ENCODE results near the gene KLHDC10.

KLHDC10 gene, protein sequence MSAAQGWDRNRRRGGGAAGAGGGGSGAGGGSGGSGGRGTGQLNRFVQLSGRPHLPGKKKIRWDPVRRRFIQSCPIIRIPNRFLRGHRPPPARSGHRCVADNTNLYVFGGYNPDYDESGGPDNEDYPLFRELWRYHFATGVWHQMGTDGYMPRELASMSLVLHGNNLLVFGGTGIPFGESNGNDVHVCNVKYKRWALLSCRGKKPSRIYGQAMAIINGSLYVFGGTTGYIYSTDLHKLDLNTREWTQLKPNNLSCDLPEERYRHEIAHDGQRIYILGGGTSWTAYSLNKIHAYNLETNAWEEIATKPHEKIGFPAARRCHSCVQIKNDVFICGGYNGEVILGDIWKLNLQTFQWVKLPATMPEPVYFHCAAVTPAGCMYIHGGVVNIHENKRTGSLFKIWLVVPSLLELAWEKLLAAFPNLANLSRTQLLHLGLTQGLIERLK

DNA sequence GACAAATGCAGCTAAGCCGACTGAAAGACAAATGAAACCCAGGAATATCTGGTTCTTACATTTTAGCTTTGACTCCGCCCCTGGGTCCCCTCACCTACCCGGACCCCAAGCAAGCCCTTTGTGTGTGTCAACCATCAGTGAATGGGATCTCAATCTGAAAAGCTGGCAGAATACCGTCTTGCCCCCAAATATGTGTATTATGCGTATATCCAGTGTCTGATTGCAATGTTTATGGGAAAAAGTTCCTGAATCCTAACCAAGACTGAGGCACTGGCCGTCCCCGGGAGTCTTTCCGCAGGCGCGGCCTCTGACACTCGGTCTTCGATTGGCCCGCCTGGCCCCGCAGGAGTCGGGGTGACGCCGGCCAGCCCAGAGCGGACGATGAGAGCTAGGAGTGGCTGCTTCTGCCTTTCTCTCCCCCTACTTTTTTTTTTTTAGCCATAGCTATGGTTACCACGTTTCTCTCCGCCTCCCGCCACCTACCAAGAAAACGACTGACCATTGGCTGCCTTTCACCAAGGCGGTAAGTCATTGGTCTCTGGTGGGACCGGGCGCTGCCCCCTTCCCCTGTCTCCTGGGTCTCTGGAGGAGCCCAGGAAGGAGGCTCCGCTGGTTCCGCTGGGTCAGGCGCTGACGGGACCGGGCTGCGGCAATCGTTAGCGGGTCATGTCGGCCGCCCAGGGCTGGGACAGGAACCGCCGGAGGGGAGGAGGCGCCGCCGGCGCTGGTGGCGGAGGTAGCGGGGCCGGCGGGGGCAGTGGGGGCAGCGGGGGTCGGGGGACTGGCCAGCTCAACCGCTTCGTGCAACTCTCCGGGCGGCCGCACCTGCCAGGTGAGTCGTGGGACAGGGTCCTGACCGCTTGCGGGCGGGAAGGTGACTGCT is at the start of gene KLHDC10:
TSS of gene KLHDC10 (plus strand) at position 557 of the 883 bp plus-strand sequence. CDS start at position 667, 110 bp downstream.
- peak within 1 kb of the TSS; percentile 86 for H3K4me3 ChIP-seq (ENCODE audit: low read depth, low read length)
- peak; percentile 97 for DNase-seq (ENCODE audit: low read depth)
- TF ChIP-seq CTCF (IDR thresholded peaks at IDR 0.05; ENCODE audit: low read depth, low read length, missing control alignments): no peak

DNA sequence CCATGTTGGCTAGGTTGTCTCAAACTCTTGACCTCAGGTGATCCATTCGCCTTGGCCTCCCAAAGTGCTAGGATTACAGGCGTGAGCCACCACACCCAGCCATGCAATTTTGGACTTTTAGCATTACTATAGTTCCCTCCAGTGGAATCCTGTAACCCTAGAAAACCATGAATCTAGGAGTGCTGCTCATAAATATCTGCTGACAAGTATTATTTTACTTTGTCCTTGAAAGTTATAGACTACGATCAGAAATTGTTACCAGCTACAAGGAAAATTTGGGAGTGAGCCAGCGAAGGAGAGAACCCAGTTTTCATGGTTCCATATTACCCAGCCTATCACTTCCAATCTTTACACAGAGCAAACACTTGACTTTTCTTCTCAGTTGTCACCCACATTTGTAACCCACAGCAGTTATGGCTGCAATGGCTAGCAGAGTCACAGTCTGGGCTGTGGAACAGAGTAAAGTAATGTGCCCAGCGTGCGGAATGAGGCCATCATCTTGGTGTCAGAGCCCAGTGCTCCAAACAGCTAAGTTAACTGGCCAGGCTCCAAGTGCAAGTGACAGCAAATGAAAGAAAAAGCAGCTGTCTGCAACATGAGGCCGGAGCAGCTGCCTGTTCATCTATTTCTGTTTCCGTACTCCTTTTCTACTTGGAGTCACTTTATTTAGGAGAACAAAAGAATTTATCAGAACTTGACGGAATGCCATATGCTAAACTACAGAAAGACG is 49.1 kb upstream of the KLHDC10 start:
- H3K4me3 ChIP-seq (ENCODE audit: low read depth, low read length): no peak overlapping the region
- no peak for TF ChIP-seq CTCF (IDR thresholded peaks at IDR 0.05; ENCODE audit: low read depth, low read length, missing control alignments)
- no peak for DNase-seq (ENCODE audit: low read depth)

DNA sequence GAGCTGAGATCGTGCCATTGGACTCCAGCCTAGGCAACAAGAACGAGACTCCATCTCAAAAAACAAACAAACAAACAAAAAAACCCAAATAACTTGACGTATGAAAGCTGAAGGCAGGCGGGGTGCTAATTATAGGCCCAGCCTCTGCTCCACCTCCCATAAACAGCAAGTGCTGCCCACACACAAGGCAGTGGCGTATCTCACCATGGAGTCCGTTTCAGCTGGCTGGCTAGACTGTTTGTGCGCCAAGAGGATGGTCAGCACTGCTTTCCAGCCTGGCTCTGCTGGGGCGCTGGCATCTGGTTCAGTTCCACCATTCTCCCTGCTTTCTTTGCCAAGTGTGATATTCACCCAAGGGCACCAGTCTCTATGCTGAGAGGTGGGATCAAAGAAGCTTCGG is 48.2 kb upstream of the KLHDC10 start:
- no peak for DNase-seq (ENCODE audit: low read depth)
- TF ChIP-seq CTCF (IDR thresholded peaks at IDR 0.05; ENCODE audit: low read depth, low read length, missing control alignments): no peak
- no peak overlapping the region for H3K4me3 ChIP-seq (ENCODE audit: low read depth, low read length)

DNA sequence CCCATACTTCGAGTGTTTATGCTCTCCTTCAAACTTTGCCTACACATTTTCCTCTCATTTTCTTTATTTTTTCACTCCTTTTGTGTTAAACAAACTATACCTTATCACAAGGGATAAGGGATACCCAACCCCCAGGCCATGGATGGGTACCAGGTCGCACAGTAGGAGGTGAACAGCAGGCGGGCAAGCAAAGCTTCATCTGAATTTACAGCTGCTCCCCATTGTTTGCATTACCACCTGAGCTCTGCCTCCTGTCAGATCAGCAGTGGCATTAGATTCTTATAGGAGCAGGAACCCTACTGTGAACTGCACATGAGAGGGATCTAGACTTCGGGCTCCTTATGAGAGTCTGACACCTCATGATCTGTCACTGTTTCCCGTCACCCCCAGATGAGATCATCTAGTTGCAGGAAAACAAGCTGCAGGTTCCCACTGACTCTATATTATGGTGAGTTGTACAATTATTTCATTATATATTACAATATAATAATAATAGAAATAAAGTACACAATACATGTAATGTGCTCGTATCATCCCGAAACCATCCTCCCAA is 47.6 kb upstream of the KLHDC10 start:
- no peak for TF ChIP-seq CTCF (IDR thresholded peaks at IDR 0.05; ENCODE audit: low read depth, low read length, missing control alignments)
- no peak overlapping the region for H3K4me3 ChIP-seq (ENCODE audit: low read depth, low read length)
- DNase-seq (ENCODE audit: low read depth): no peak

- no peak for TF ChIP-seq CTCF (IDR thresholded peaks at IDR 0.05; ENCODE audit: low read depth, low read length, missing control alignments)
These were observed 45.9 kb upstream of the KLHDC10 start for GRCh38 chr7:130024390-130024789.

GRCh38 chr7:130032698-130033097 is 37.6 kb upstream of the KLHDC10 start:
- no peak for TF ChIP-seq CTCF (IDR thresholded peaks at IDR 0.05; ENCODE audit: low read depth, low read length, missing control alignments)
- DNase-seq (ENCODE audit: low read depth): no peak
- H3K4me3 ChIP-seq (ENCODE audit: low read depth, low read length): no peak overlapping the region

More at GRCh38 chr7:130024390-130024789, 45.9 kb upstream of the KLHDC10 start:
- no peak overlapping the region for H3K4me3 ChIP-seq (ENCODE audit: low read depth, low read length)
- DNase-seq (ENCODE audit: low read depth): no peak
